ENCODE data around the gene EFNA5. TPM values are rescaled to one million over a fixed set of nuclear protein-coding genes. Genes with fewer than 3 reads are reported as not detected.

EFNA5 gene
- total RNA-seq, 6 experiments from 2014 or later: 0.26 TPM; not detected in 5

- no peak for TF ChIP-seq CTCF (IDR thresholded peaks at IDR 0.05)
- H3K27ac Mint-ChIP-seq: no peak overlapping the region
- H3K9me3 Mint-ChIP-seq: no peaks in the 10 kb centered on the region
- no peak overlapping the region for H3K4me3 Mint-ChIP-seq
- no peaks in the 10 kb centered on the region for H3K4me1 Mint-ChIP-seq (ENCODE audit: low read depth)
- no peak for DNase-seq
- no peaks in the 10 kb centered on the region for H3K36me3 Mint-ChIP-seq (ENCODE audit: low read depth)
- no peaks in the 10 kb centered on the region for H3K27me3 Mint-ChIP-seq (ENCODE audit: insufficient read depth)
These were observed 52.5 kb downstream of the EFNA5 start for GRCh38 chr5:107618242-107618641.

GRCh38 chr5:107617052-107617451, 53.7 kb downstream of the EFNA5 start:
- no peak overlapping the region for H3K27ac Mint-ChIP-seq
- no peaks in the 10 kb centered on the region for H3K36me3 Mint-ChIP-seq (ENCODE audit: low read depth)
- no peak overlapping the region for H3K4me3 Mint-ChIP-seq
- TF ChIP-seq CTCF (IDR thresholded peaks at IDR 0.05): no peak
- no peak for DNase-seq
- H3K9me3 Mint-ChIP-seq: no peaks in the 10 kb centered on the region
- no peaks in the 10 kb centered on the region for H3K4me1 Mint-ChIP-seq (ENCODE audit: low read depth)
- no peaks in the 10 kb centered on the region for H3K27me3 Mint-ChIP-seq (ENCODE audit: insufficient read depth)

GRCh38 chr5:107616213-107616612, 54.5 kb downstream of the EFNA5 start:
- Mint-ChIP-seq H3K4me1 (ENCODE audit: low read depth) (no peaks in the 10 kb centered on the region), H3K4me3 (no peak overlapping the region), H3K9me3 (no peaks in the 10 kb centered on the region), H3K27ac (no peak overlapping the region), H3K27me3 (ENCODE audit: insufficient read depth) (no peaks in the 10 kb centered on the region), H3K36me3 (ENCODE audit: low read depth) (no peaks in the 10 kb centered on the region)
- TF ChIP-seq CTCF (IDR thresholded peaks at IDR 0.05): no peak
- no peak for DNase-seq

GRCh38 chr5:107615299-107615817, 55.4 kb downstream of the EFNA5 start:
- Mint-ChIP-seq H3K4me1 (ENCODE audit: low read depth) (no peaks in the 10 kb centered on the region), H3K9me3 (no peaks in the 10 kb centered on the region), H3K36me3 (ENCODE audit: low read depth) (no peaks in the 10 kb centered on the region), H3K27me3 (ENCODE audit: insufficient read depth) (no peaks in the 10 kb centered on the region), H3K4me3 (no peak overlapping the region), H3K27ac (no peak overlapping the region)
- DNase-seq: no peak
- no peak for TF ChIP-seq CTCF (IDR thresholded peaks at IDR 0.05)

GRCh38 chr5:107612541-107612940, 58.2 kb downstream of the EFNA5 start:
- Mint-ChIP-seq H3K27me3 (ENCODE audit: insufficient read depth) (no peaks in the 10 kb centered on the region; the same call in 1 of the 2 replicates), H3K4me3 (no peak overlapping the region), H3K9me3 (peaks cover 4% of the 10 kb centered on the region), H3K4me1 (ENCODE audit: low read depth) (no peaks in the 10 kb centered on the region), H3K27ac (no peak overlapping the region), H3K36me3 (ENCODE audit: low read depth) (no peaks in the 10 kb centered on the region)
- TF ChIP-seq CTCF (IDR thresholded peaks at IDR 0.05): no peak
- DNase-seq: no peak

- Mint-ChIP-seq H3K36me3 (ENCODE audit: low read depth) (no peaks in the 10 kb centered on the region), H3K27ac (no peak overlapping the region), H3K27me3 (ENCODE audit: insufficient read depth) (no peaks in the 10 kb centered on the region; the same call in 1 of the 2 replicates), H3K4me3 (no peak overlapping the region), H3K9me3 (peaks cover 4% of the 10 kb centered on the region), H3K4me1 (ENCODE audit: low read depth) (no peaks in the 10 kb centered on the region)
- no peak for TF ChIP-seq CTCF (IDR thresholded peaks at IDR 0.05)
- no peak for DNase-seq
These were observed 59.9 kb downstream of the EFNA5 start for GRCh38 chr5:107610798-107611197.
